Left lung (tissue), 10 donors: ENCODE data around the gene DTX1. TPM values are rescaled to one million over a fixed set of nuclear protein-coding genes. Genes with fewer than 3 reads are reported as not detected.

Experiments used
- ATAC-seq: fragments of 200-7000 bp; cut with Tn5 transposase; one replicate; pipeline ENCODE4 v1.9.1; 2020; ENCODE audit warnings: moderate library complexity
- DNase-seq, 4 donors: peaks; one replicate each; pipeline ENCODE4 v3.0.0-alpha.2; 2013 to 2020
- H3K27ac ChIP-seq, 2 donors: fragments of 200-600 bp; sonication (generic) in 1 of 2; one replicate each; pipeline versions ENCODE4 v1.5.0 to v1.8.0; 2020 to 2021
- H3K27me3 ChIP-seq, 2 donors: fragments of 200-600 bp; sonication (generic) in 1 of 2; one replicate each; pipeline versions ENCODE4 v1.5.0 to v1.8.0; 2020 to 2021
- H3K36me3 ChIP-seq, 2 donors: fragments of 200-600 bp; sonication (generic) in 1 of 2; one replicate each; pipeline versions ENCODE4 v1.5.0 to v1.8.0; 2020 to 2021
- H3K4me1 ChIP-seq, 2 donors: fragments of 200-600 bp; one replicate each; pipeline ENCODE4 v1.8.0; 2021
- H3K4me3 ChIP-seq, 2 donors: fragments of 200-600 bp; sonication (generic) in 1 of 2; one replicate each; pipeline versions ENCODE4 v1.5.0 to v1.8.0; 2020 to 2021; ENCODE audit warnings: mild to moderate bottlenecking in 1 of 2
- H3K9me3 ChIP-seq, 2 donors: fragments of 200-600 bp; sonication (generic) in 1 of 2; one replicate each; pipeline versions ENCODE4 v1.5.0 to v1.8.0; 2020 to 2021
- intact Hi-C, 2 donors: fragments of 100-400 bp; cut with DNase I; formaldehyde crosslinking; loops; one replicate each; pipeline versions ENCODE4 v1.11.2 to v1.14.2; 2022
- polyA plus RNA-seq, 6 donors: library from polyadenylated mRNA; unstranded; fragments of 120-200 nt; gene quantifications; one replicate each; pipeline ENCODE4 v1.2.1, GENCODE V29; 2013; ENCODE audit not compliant: insufficient read length in 6 of 6
- total RNA-seq, 2 donors: library from RNA; stranded (reverse); fragmentation: NEBNext Ultra II Directional; extraction: Animal tissue kit (Norgen Biotek cat#: 25700); gene quantifications; one replicate each; pipeline ENCODE4 v1.2.1, GENCODE V29; 2021
- TF ChIP-seq, protein P1 (sequence below), 2 donors: fragments of 200-600 bp; sonication (generic) in 1 of 2; IDR thresholded peaks; one replicate each; pipeline versions ENCODE4 v1.5.0 to v1.8.0; 2021; ENCODE audit warnings: antibody characterized with exemption in 2 of 2
- donor health status: DM: no; HTN: yes; CAD: no.
- donor health status: DM: no; HTN: no; CAD: no.

DTX1 gene
- total and polyA plus RNA-seq, 8 donors, result 0.70 to 6.3 (median 4.3) TPM

DNA sequence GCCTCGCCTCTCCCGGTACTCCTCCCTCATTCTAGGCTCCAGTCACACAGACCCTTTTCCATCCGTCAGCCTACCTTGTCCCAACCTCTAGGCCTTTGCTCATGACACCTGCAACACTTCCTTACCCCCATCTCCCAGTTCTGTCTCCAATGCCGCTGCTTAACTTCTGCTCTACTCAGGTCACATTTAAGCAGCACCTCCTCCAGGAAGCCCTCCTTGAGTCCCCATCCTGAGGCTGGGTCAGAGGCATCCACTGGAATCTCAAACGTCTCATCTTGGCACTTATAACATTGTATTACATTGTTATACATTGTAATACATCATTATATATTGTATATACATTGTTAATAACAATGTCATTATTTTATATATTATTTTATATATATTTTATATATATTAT is 46.3 kb downstream of the DTX1 start:
- ATAC-seq, result no peak
- no peak for DNase-seq
- TF ChIP-seq, protein P1, sequence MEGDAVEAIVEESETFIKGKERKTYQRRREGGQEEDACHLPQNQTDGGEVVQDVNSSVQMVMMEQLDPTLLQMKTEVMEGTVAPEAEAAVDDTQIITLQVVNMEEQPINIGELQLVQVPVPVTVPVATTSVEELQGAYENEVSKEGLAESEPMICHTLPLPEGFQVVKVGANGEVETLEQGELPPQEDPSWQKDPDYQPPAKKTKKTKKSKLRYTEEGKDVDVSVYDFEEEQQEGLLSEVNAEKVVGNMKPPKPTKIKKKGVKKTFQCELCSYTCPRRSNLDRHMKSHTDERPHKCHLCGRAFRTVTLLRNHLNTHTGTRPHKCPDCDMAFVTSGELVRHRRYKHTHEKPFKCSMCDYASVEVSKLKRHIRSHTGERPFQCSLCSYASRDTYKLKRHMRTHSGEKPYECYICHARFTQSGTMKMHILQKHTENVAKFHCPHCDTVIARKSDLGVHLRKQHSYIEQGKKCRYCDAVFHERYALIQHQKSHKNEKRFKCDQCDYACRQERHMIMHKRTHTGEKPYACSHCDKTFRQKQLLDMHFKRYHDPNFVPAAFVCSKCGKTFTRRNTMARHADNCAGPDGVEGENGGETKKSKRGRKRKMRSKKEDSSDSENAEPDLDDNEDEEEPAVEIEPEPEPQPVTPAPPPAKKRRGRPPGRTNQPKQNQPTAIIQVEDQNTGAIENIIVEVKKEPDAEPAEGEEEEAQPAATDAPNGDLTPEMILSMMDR (IDR thresholded peaks at IDR 0.05), result no peak
- Histone ChIP-seq H3K4me3 (no peak overlapping the region), H3K4me1 (peaks cover 0 to 8% of the 10 kb centered on the region in 2 donors), H3K27me3 (peaks cover 0 to 33% of the 10 kb centered on the region in 2 donors), H3K9me3 (no peaks in the 10 kb centered on the region), H3K36me3 (no peaks in the 10 kb centered on the region), H3K27ac (no peak overlapping the region)
- intact Hi-C loops, result no loop called here

DNA sequence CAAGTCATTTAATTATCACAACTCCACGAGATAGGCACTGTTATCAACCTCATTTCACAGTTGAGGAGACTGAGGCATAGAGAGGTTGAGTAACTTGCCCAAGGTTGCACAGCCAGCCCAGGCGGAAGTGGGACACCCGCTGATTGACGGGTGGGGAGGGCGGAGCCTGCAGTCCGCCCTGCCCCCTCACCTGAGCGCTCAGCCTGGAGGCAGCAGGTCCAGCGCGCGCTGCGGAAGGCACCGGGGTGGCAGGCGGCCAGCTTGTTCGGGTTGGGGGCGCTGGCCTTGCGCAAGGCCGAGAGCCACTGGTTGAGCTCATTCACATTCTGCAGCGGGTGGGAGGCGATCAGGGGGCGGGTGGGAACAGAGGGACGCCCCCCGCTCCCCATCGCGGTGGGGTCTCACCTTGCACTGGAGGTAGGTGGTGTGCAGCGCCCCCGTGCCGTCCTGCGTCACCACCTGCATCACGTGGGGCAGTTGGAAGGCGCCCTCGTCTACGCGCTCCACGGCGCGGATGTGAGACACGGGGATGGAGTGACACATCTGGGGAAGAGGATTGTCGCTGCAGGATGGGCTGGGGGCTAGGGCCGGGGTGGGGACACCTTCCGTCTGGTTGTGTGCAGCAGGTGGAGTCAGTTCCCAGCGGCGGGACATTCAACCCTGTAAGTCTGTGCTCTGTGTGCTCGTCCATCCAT is 47.4 kb downstream of the DTX1 start:
- no peaks in the 10 kb centered on the region for H3K36me3 ChIP-seq
- DNase-seq (peak in 1 of 4 donors; percentile 37), ATAC-seq (peak; percentile 92)
- TF ChIP-seq, protein P1 (IDR thresholded peaks at IDR 0.05), result no peak
- intact Hi-C loops, result no loop called here
- no peak overlapping the region for H3K27ac ChIP-seq
- H3K9me3 ChIP-seq, result no peaks in the 10 kb centered on the region
- H3K27me3 ChIP-seq, result peaks cover 0 to 33% of the 10 kb centered on the region in 2 donors
- peak overlapping the region in 1 of 2 donors; percentile 18 for H3K4me3 ChIP-seq
- H3K4me1 ChIP-seq, result no peaks in the 10 kb centered on the region

- no peaks in the 10 kb centered on the region for H3K36me3 ChIP-seq
- H3K4me3 ChIP-seq, result no peak overlapping the region
- no peak overlapping the region for H3K27ac ChIP-seq
- peaks cover 0 to 33% of the 10 kb centered on the region in 2 donors for H3K27me3 ChIP-seq
- TF ChIP-seq, protein P1 (IDR thresholded peaks at IDR 0.05), result no peak
- no peak for DNase-seq
- no peaks in the 10 kb centered on the region for H3K9me3 ChIP-seq
- ATAC-seq, result no peak
- intact Hi-C loops, result no loop called here
- H3K4me1 ChIP-seq, result no peaks in the 10 kb centered on the region
These were observed 48.5 kb downstream of the DTX1 start for GRCh38 chr12:113104953-113105510.

- H3K4me3 ChIP-seq, result no peak overlapping the region
- no peak for ATAC-seq
- no peaks in the 10 kb centered on the region for H3K4me1 ChIP-seq
- no peaks in the 10 kb centered on the region for H3K9me3 ChIP-seq
- TF ChIP-seq, protein P1 (IDR thresholded peaks at IDR 0.05), result no peak
- H3K27me3 ChIP-seq, result peaks cover 0 to 33% of the 10 kb centered on the region in 2 donors
- H3K36me3 ChIP-seq, result no peaks in the 10 kb centered on the region
- DNase-seq, result no peak
- H3K27ac ChIP-seq, result no peak overlapping the region
- intact Hi-C loops, result no loop called here
These were observed 49.2 kb downstream of the DTX1 start for GRCh38 chr12:113105606-113106271.

GRCh38 chr12:113106361-113106760 is 49.8 kb downstream of the DTX1 start:
- intact Hi-C loops, result no loop called here
- Histone ChIP-seq H3K27ac (no peak overlapping the region), H3K4me3 (no peak overlapping the region), H3K36me3 (no peaks in the 10 kb centered on the region), H3K4me1 (no peaks in the 10 kb centered on the region), H3K27me3 (peaks cover 0 to 33% of the 10 kb centered on the region in 2 donors), H3K9me3 (no peaks in the 10 kb centered on the region)
- DNase-seq, result no peak
- no peak for ATAC-seq
- TF ChIP-seq, protein P1 (IDR thresholded peaks at IDR 0.05), result no peak
